ENCODE data around the gene KIF5B.

DNA sequence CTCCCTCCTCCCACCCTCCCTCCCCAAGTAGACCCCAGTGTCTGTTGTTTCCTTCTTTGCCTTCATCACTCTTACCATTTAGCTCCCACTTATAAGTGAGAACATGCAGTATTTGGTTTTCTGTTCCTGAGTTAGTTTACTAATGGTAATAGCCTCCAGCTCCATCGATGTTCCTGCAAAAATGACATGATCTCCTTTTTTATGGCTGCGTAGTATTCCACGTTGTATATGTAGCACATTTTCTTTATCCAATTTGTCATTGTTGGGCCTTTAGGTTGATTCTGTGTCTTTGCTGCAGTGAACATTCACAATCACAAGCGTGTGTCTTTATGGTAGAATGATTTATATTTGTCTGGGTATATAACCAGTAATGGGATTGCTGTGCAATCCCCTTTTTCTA lies 75.8 kb downstream of the KIF5B start:
- TF ChIP-seq, protein P1, sequence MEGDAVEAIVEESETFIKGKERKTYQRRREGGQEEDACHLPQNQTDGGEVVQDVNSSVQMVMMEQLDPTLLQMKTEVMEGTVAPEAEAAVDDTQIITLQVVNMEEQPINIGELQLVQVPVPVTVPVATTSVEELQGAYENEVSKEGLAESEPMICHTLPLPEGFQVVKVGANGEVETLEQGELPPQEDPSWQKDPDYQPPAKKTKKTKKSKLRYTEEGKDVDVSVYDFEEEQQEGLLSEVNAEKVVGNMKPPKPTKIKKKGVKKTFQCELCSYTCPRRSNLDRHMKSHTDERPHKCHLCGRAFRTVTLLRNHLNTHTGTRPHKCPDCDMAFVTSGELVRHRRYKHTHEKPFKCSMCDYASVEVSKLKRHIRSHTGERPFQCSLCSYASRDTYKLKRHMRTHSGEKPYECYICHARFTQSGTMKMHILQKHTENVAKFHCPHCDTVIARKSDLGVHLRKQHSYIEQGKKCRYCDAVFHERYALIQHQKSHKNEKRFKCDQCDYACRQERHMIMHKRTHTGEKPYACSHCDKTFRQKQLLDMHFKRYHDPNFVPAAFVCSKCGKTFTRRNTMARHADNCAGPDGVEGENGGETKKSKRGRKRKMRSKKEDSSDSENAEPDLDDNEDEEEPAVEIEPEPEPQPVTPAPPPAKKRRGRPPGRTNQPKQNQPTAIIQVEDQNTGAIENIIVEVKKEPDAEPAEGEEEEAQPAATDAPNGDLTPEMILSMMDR (IDR thresholded peaks at IDR 0.05), result no peak
- TF ChIP-seq POLR2A (IDR thresholded peaks at IDR 0.05) (no peak), EP300 (IDR thresholded peaks at IDR 0.05) (no peak), POLR2AphosphoS5 (IDR thresholded peaks at IDR 0.05) (no peak)

Measured in sigmoid colon (tissue), 4 donors.